ENCODE results near the gene ATP2B1. TPM values are rescaled to one million over a fixed set of nuclear protein-coding genes. Genes with fewer than 3 reads are reported as not detected.

ATP2B1 gene
- total and polyA plus RNA-seq, 2 of the 13 experiments (the other 11 are each of a cell fraction or from before 2014, with no cell fraction given) = 12.1 to 60.2 TPM

DNA sequence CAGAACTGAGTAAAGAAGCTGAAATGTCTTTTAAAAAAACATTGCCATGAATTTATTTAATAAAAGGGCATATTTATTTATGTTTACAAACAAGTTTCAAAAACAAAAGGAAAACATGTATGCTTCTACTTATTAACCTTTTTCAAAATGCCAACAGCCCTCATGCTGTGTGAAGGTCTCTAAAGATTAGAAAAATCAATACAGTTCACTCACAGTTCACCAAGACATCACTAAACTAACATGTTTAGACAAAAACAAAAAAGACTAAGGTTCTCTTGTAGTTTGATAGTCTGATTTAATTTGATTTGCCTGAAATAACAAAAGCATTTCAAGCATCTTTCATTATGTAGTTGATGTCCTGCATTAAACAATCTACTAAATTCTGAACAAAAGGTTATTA, 118.9 kb downstream of the ATP2B1 start (continued):
- TF ChIP-seq SP5 (CRISPR knock-in tag; IDR thresholded peaks at IDR 0.05; ENCODE audit: borderline replicate concordance, low read depth) = no peak
- TF ChIP-seq, protein P1, sequence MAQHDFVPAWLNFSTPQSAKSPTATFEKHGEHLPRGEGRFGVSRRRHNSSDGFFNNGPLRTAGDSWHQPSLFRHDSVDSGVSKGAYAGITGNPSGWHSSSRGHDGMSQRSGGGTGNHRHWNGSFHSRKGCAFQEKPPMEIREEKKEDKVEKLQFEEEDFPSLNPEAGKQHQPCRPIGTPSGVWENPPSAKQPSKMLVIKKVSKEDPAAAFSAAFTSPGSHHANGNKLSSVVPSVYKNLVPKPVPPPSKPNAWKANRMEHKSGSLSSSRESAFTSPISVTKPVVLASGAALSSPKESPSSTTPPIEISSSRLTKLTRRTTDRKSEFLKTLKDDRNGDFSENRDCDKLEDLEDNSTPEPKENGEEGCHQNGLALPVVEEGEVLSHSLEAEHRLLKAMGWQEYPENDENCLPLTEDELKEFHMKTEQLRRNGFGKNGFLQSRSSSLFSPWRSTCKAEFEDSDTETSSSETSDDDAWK (CRISPR knock-in tag; IDR thresholded peaks at IDR 0.05) = no peak
- TF ChIP-seq ZNF383 (CRISPR knock-in tag; IDR thresholded peaks at IDR 0.05; ENCODE audit: borderline replicate concordance) = no peak
- no peak for TF ChIP-seq ZNF629 (CRISPR knock-in tag; conservative IDR thresholded peaks at IDR 0.05)
- TF ChIP-seq, protein P2, sequence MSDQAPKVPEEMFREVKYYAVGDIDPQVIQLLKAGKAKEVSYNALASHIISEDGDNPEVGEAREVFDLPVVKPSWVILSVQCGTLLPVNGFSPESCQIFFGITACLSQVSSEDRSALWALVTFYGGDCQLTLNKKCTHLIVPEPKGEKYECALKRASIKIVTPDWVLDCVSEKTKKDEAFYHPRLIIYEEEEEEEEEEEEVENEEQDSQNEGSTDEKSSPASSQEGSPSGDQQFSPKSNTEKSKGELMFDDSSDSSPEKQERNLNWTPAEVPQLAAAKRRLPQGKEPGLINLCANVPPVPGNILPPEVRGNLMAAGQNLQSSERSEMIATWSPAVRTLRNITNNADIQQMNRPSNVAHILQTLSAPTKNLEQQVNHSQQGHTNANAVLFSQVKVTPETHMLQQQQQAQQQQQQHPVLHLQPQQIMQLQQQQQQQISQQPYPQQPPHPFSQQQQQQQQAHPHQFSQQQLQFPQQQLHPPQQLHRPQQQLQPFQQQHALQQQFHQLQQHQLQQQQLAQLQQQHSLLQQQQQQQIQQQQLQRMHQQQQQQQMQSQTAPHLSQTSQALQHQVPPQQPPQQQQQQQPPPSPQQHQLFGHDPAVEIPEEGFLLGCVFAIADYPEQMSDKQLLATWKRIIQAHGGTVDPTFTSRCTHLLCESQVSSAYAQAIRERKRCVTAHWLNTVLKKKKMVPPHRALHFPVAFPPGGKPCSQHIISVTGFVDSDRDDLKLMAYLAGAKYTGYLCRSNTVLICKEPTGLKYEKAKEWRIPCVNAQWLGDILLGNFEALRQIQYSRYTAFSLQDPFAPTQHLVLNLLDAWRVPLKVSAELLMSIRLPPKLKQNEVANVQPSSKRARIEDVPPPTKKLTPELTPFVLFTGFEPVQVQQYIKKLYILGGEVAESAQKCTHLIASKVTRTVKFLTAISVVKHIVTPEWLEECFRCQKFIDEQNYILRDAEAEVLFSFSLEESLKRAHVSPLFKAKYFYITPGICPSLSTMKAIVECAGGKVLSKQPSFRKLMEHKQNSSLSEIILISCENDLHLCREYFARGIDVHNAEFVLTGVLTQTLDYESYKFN (CRISPR knock-in tag; conservative IDR thresholded peaks at IDR 0.05) = peak; percentile 43; the same call in 1 of the 2 replicates
- TF ChIP-seq ZNF569 (CRISPR knock-in tag; IDR thresholded peaks at IDR 0.05; ENCODE audit: borderline replicate concordance) = no peak
- TF ChIP-seq, protein P3, sequence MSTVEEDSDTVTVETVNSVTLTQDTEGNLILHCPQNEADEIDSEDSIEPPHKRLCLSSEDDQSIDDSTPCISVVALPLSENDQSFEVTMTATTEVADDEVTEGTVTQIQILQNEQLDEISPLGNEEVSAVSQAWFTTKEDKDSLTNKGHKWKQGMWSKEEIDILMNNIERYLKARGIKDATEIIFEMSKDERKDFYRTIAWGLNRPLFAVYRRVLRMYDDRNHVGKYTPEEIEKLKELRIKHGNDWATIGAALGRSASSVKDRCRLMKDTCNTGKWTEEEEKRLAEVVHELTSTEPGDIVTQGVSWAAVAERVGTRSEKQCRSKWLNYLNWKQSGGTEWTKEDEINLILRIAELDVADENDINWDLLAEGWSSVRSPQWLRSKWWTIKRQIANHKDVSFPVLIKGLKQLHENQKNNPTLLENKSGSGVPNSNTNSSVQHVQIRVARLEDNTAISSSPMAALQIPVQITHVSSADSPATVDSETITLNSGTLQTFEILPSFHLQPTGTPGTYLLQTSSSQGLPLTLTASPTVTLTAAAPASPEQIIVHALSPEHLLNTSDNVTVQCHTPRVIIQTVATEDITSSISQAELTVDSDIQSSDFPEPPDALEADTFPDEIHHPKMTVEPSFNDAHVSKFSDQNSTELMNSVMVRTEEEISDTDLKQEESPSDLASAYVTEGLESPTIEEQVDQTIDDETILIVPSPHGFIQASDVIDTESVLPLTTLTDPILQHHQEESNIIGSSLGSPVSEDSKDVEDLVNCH (CRISPR knock-in tag; IDR thresholded peaks at IDR 0.05) = no peak
- TF ChIP-seq XBP1 (CRISPR knock-in tag; IDR thresholded peaks at IDR 0.05) = no peak
- TF ChIP-seq AHDC1 (CRISPR knock-in tag; IDR thresholded peaks at IDR 0.05; ENCODE audit: borderline replicate concordance) = peak; percentile 42; the same call in 1 of the 2 replicates
- TF ChIP-seq, protein P4, sequence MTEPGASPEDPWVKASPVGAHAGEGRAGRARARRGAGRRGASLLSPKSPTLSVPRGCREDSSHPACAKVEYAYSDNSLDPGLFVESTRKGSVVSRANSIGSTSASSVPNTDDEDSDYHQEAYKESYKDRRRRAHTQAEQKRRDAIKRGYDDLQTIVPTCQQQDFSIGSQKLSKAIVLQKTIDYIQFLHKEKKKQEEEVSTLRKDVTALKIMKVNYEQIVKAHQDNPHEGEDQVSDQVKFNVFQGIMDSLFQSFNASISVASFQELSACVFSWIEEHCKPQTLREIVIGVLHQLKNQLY (CRISPR knock-in tag; IDR thresholded peaks at IDR 0.05) = no peak
- TF ChIP-seq ARNTL (CRISPR knock-in tag; IDR thresholded peaks at IDR 0.05) = no peak
- TF ChIP-seq, protein P5, sequence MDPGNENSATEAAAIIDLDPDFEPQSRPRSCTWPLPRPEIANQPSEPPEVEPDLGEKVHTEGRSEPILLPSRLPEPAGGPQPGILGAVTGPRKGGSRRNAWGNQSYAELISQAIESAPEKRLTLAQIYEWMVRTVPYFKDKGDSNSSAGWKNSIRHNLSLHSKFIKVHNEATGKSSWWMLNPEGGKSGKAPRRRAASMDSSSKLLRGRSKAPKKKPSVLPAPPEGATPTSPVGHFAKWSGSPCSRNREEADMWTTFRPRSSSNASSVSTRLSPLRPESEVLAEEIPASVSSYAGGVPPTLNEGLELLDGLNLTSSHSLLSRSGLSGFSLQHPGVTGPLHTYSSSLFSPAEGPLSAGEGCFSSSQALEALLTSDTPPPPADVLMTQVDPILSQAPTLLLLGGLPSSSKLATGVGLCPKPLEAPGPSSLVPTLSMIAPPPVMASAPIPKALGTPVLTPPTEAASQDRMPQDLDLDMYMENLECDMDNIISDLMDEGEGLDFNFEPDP (CRISPR knock-in tag; conservative IDR thresholded peaks at IDR 0.05) = no peak
- no peak for TF ChIP-seq ZMYM3 (CRISPR knock-in tag; IDR thresholded peaks at IDR 0.05)
- TF ChIP-seq SOX6 (IDR thresholded peaks at IDR 0.05) = no peak
- TF ChIP-seq SOX6 (CRISPR knock-in tag; IDR thresholded peaks at IDR 0.05) = peak; percentile 17; the same call in 1 of the 2 replicates
